NT2/D1 (cell line): ENCODE data around the gene PARD3.

Experiments
- DNase-seq: peaks from one replicate; pipeline ENCODE4 v3.0.0-alpha.2; 2011; ENCODE audit warnings: low read depth, low spot score
- H3K27me3 ChIP-seq: 2 replicates; pipeline ENCODE4 v1.6.0; 2011; ENCODE audit warnings: mild to moderate bottlenecking; ENCODE audit not compliant: insufficient read length, insufficient read depth
- H3K36me3 ChIP-seq: 2 replicates; pipeline ENCODE4 v1.6.1; 2011; ENCODE audit warnings: mild to moderate bottlenecking, low read length, mixed read lengths; ENCODE audit not compliant: insufficient read depth, insufficient read length
- H3K4me1 ChIP-seq: 2 replicates; pipeline ENCODE4 v1.5.1; 2011; ENCODE audit not compliant: insufficient read depth, insufficient read length
- H3K4me3 ChIP-seq: 2 replicates; pipeline ENCODE4 v1.5.1; 2011; ENCODE audit warnings: low read depth; ENCODE audit not compliant: insufficient read length
- H3K9ac ChIP-seq: 2 replicates; pipeline ENCODE4 v1.6.0; 2011; ENCODE audit warnings: low read depth; ENCODE audit not compliant: insufficient read length
- H3K9me3 ChIP-seq: 2 replicates; pipeline ENCODE4 v1.5.1; 2011; ENCODE audit warnings: mild to moderate bottlenecking, low read length; ENCODE audit not compliant: insufficient read depth
- SUZ12 ChIP-seq: IDR thresholded peaks from 2 replicates; pipeline ENCODE4 v1.6.1; 2011; ENCODE audit not compliant: insufficient read length, insufficient read depth; ENCODE audit errors: extremely low read depth
- YY1 ChIP-seq: IDR thresholded peaks from 2 replicates; pipeline ENCODE4 v1.6.1; 2011; ENCODE audit not compliant: insufficient read length, insufficient read depth
- ZNF274 ChIP-seq: IDR thresholded peaks from 2 replicates; pipeline ENCODE4 v1.6.1; 2011; ENCODE audit warnings: mild to moderate bottlenecking, low read depth, low read length

PARD3 gene

DNA sequence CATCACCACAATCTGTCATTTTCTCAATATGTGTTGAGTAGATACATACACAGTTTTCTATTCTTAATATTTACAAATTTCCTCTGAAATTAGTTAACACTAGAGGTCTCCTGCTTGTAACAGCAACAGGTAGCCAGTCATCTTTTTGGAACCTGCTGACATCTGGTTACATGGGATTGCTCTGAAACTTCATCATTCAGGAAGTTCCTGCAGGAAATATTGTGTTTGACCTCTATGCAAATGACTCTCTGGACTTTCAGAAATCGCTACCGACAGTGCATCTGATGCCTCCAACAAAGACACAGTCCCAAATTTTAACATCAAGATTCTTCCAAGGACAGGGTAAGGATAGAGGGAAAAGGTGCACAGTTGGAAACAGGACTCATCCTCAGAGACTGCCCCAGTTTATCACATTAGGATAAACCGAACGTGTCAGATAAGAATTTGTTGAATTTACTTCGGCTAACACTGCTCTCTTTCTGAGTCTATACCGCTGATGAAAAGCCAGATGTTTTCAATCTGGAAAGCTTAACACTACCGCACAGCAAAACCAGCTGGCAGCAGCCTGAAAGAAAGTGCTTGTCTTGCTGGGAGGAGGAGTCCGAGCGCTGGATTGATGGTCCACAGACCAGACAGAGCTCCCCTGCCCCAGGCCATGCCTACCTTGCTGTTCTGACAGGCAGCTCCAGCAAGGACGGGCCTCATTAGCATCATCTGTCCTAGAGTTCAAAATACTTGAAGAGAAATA is 633.4 kb downstream of the PARD3 start:
- Histone ChIP-seq H3K9ac (no peak overlapping the region), H3K4me3 (no peak overlapping the region), H3K27me3 (no peaks in the 10 kb centered on the region), H3K9me3 (no peaks in the 10 kb centered on the region), H3K4me1 (peaks cover 5% of the 10 kb centered on the region), H3K36me3 (no peaks in the 10 kb centered on the region)
- DNase-seq = no peak
- TF ChIP-seq SUZ12 (no peak), ZNF274 (no peak), YY1 (no peak)

- Histone ChIP-seq H3K9me3 (no peaks in the 10 kb centered on the region), H3K4me1 (peaks cover 2% of the 10 kb centered on the region), H3K27me3 (no peaks in the 10 kb centered on the region), H3K36me3 (no peaks in the 10 kb centered on the region), H3K9ac (no peak overlapping the region), H3K4me3 (no peak overlapping the region)
- TF ChIP-seq SUZ12 (no peak), ZNF274 (no peak), YY1 (no peak)
- DNase-seq = no peak
These were observed 634.3 kb downstream of the PARD3 start for GRCh38 chr10:34180749-34181148.

DNA sequence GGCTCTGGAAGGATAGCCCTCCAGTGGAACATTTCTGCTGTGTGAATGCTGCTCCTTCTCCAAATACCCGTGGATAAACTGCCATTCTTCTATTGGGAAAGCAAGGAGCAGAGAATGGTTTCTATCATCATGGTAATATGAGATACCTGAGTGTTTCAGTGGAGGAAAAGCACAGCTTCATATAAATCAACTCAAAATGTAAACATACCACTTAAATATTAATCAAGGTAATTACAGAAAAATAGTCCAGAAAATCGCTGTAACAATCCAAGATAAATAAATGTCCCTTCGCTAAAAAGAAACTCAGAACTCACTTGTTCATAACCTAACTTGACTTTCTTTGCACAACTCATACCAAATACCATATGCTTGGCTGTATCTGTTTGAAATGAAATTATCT is 635.8 kb downstream of the PARD3 start:
- Histone ChIP-seq H3K4me1 (peaks cover 2% of the 10 kb centered on the region), H3K36me3 (no peaks in the 10 kb centered on the region), H3K27me3 (no peaks in the 10 kb centered on the region), H3K4me3 (no peak overlapping the region), H3K9ac (no peak overlapping the region), H3K9me3 (no peaks in the 10 kb centered on the region)
- TF ChIP-seq YY1 = no peak
- no peak for DNase-seq

DNA sequence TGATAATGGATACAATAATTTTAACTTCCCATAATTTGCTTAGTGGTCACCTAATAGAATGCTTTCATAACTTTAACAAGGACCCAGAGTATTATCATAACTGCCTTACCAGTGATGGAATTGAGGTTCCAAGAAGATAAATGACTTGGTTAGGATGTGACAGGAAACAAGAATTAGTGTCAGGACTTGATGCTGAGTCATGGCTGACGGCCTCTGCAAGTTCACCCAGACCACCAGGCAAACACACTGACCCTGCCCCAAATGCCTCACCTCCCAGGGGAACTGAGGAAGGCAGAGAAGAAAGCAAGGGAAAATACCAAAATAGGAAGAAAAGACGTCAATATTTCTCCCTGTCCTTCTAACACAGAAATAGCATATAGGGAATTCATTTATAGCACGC is 636.3 kb downstream of the PARD3 start:
- Histone ChIP-seq H3K9me3 (no peaks in the 10 kb centered on the region), H3K27me3 (no peaks in the 10 kb centered on the region), H3K9ac (no peak overlapping the region), H3K4me1 (peaks cover 2% of the 10 kb centered on the region), H3K4me3 (no peak overlapping the region), H3K36me3 (no peaks in the 10 kb centered on the region)
- no peak for DNase-seq
- TF ChIP-seq YY1 = no peak
- TF ChIP-seq ZNF274 = no peak
- no peak for TF ChIP-seq SUZ12

- TF ChIP-seq SUZ12 (no peak), YY1 (no peak), ZNF274 (no peak)
- no peak overlapping the region for H3K4me3 ChIP-seq
These were observed 636.9 kb downstream of the PARD3 start for GRCh38 chr10:34178196-34178595.

GRCh38 chr10:34177445-34177844 is 637.7 kb downstream of the PARD3 start:
- Histone ChIP-seq H3K27me3 (no peaks in the 10 kb centered on the region), H3K9me3 (no peaks in the 10 kb centered on the region), H3K9ac (no peak overlapping the region), H3K4me1 (peaks cover 2% of the 10 kb centered on the region), H3K36me3 (no peaks in the 10 kb centered on the region), H3K4me3 (no peak overlapping the region)
- no peak for DNase-seq
- TF ChIP-seq YY1 = no peak
- TF ChIP-seq ZNF274 = no peak
- TF ChIP-seq SUZ12 = no peak

More at GRCh38 chr10:34178196-34178595, 636.9 kb downstream of the PARD3 start:
- DNase-seq = no peak
- no peak overlapping the region for H3K9ac ChIP-seq
- no peaks in the 10 kb centered on the region for H3K36me3 ChIP-seq
- no peaks in the 10 kb centered on the region for H3K9me3 ChIP-seq
- peaks cover 2% of the 10 kb centered on the region for H3K4me1 ChIP-seq
- no peaks in the 10 kb centered on the region for H3K27me3 ChIP-seq

DNA sequence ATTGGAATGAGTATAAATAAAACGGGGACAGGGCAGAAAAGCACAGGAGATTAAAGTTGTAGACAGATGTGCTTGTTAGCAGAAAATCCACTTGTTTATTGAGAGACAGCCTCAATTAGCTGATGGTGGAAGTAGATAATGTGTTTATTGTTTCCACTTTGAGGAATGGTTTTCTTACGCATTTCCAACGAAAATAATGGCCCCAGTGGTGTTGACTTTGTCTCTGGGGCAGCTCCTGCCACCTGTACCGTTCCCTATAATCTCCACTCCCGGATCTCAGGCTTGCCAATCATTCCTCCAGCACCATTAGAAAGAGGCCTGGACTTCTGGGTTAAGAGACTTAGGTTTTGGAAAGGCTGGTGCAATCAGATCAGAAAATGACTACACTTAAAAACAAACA is 638.7 kb downstream of the PARD3 start:
- TF ChIP-seq SUZ12 (no peak), YY1 (no peak), ZNF274 (no peak)
- Histone ChIP-seq H3K4me1 (peaks cover 2% of the 10 kb centered on the region), H3K27me3 (no peaks in the 10 kb centered on the region), H3K9me3 (no peaks in the 10 kb centered on the region), H3K36me3 (no peaks in the 10 kb centered on the region), H3K9ac (no peak overlapping the region), H3K4me3 (no peak overlapping the region)
- no peak for DNase-seq

- Histone ChIP-seq H3K4me1 (peaks cover 2% of the 10 kb centered on the region), H3K27me3 (no peaks in the 10 kb centered on the region), H3K9me3 (no peaks in the 10 kb centered on the region), H3K9ac (no peak overlapping the region), H3K36me3 (no peaks in the 10 kb centered on the region), H3K4me3 (no peak overlapping the region)
- TF ChIP-seq YY1 (no peak), ZNF274 (no peak), SUZ12 (no peak)
- DNase-seq = no peak
These were observed 640.0 kb downstream of the PARD3 start for GRCh38 chr10:34175121-34175520.
